ENCODE results near the gene CFH. TPM values are rescaled to one million over a fixed set of nuclear protein-coding genes. Genes with fewer than 3 reads are reported as not detected.
"Not testable (repeated sequence)": the region's sequence is repeated elsewhere in the genome, so short reads cannot be mapped to it uniquely, and the experiment has no call there.

The CFH gene
- total RNA-seq, 1 donor from 2014 or later = not detected

GRCh38 chr1:196733091-196733970 lies 81.5 kb downstream of the CFH start:
- TF ChIP-seq CTCF (IDR thresholded peaks at IDR 0.05; ENCODE audit: partially characterized antibody, unreplicated experiment) = no peak
- no peak for DNase-seq

GRCh38 chr1:196734006-196734405 lies 82.2 kb downstream of the CFH start:
- H3K4me3 Mint-ChIP-seq (ENCODE audit: unreplicated experiment) = no peak overlapping the region
- no peaks in the 10 kb centered on the region for H3K4me1 Mint-ChIP-seq (ENCODE audit: low read depth, unreplicated experiment)
- H3K9me3 Mint-ChIP-seq (ENCODE audit: unreplicated experiment) = peaks cover 3% of the 10 kb centered on the region
- DNase-seq = no peak
- no peak for TF ChIP-seq CTCF (IDR thresholded peaks at IDR 0.05; ENCODE audit: partially characterized antibody, unreplicated experiment)
- H3K27me3 Mint-ChIP-seq (ENCODE audit: unreplicated experiment) = peaks cover 3% of the 10 kb centered on the region
- H3K36me3 Mint-ChIP-seq (ENCODE audit: unreplicated experiment) = no peaks in the 10 kb centered on the region
- H3K27ac Mint-ChIP-seq (ENCODE audit: unreplicated experiment) = no peak overlapping the region

More at GRCh38 chr1:196733091-196733970, 81.5 kb downstream of the CFH start:
- Mint-ChIP-seq H3K4me3 (ENCODE audit: unreplicated experiment) (no peak overlapping the region), H3K36me3 (ENCODE audit: unreplicated experiment) (no peaks in the 10 kb centered on the region), H3K9me3 (ENCODE audit: unreplicated experiment) (peaks cover 3% of the 10 kb centered on the region), H3K27ac (ENCODE audit: unreplicated experiment) (no peak overlapping the region), H3K27me3 (ENCODE audit: unreplicated experiment) (peaks cover 3% of the 10 kb centered on the region), H3K4me1 (ENCODE audit: low read depth, unreplicated experiment) (no peaks in the 10 kb centered on the region)

GRCh38 chr1:196734460-196734859 lies 82.6 kb downstream of the CFH start:
- Mint-ChIP-seq H3K4me1 (ENCODE audit: low read depth, unreplicated experiment) (no peaks in the 10 kb centered on the region), H3K27ac (ENCODE audit: unreplicated experiment) (no peak overlapping the region), H3K36me3 (ENCODE audit: unreplicated experiment) (peaks cover 4% of the 10 kb centered on the region), H3K27me3 (ENCODE audit: unreplicated experiment) (peaks cover 3% of the 10 kb centered on the region), H3K4me3 (ENCODE audit: unreplicated experiment) (no peak overlapping the region), H3K9me3 (ENCODE audit: unreplicated experiment) (peaks cover 7% of the 10 kb centered on the region)
- DNase-seq = no peak
- TF ChIP-seq CTCF (IDR thresholded peaks at IDR 0.05; ENCODE audit: partially characterized antibody, unreplicated experiment) = no peak

GRCh38 chr1:196738730-196739129 lies 86.9 kb downstream of the CFH start:
- peaks cover 9% of the 10 kb centered on the region for H3K9me3 Mint-ChIP-seq (ENCODE audit: unreplicated experiment)
- H3K4me1 Mint-ChIP-seq (ENCODE audit: low read depth, unreplicated experiment) = no peaks in the 10 kb centered on the region
- no peak overlapping the region for H3K4me3 Mint-ChIP-seq (ENCODE audit: unreplicated experiment)
- no peak for TF ChIP-seq CTCF (IDR thresholded peaks at IDR 0.05; ENCODE audit: partially characterized antibody, unreplicated experiment)
- peaks cover 14% of the 10 kb centered on the region for H3K36me3 Mint-ChIP-seq (ENCODE audit: unreplicated experiment)
- peaks cover 2% of the 10 kb centered on the region for H3K27me3 Mint-ChIP-seq (ENCODE audit: unreplicated experiment)
- H3K27ac Mint-ChIP-seq (ENCODE audit: unreplicated experiment) = no peak overlapping the region
- DNase-seq = no peak

GRCh38 chr1:196743244-196743643 lies 91.4 kb downstream of the CFH start:
- not testable (repeated sequence) for H3K4me3 Mint-ChIP-seq (ENCODE audit: unreplicated experiment); DNase-seq; H3K27me3 Mint-ChIP-seq (ENCODE audit: unreplicated experiment); H3K27ac Mint-ChIP-seq (ENCODE audit: unreplicated experiment); H3K9me3 Mint-ChIP-seq (ENCODE audit: unreplicated experiment); H3K4me1 Mint-ChIP-seq (ENCODE audit: low read depth, unreplicated experiment)
- TF ChIP-seq CTCF (IDR thresholded peaks at IDR 0.05; ENCODE audit: partially characterized antibody, unreplicated experiment) = peak; percentile 59
- peaks cover 14% of the 10 kb centered on the region for H3K36me3 Mint-ChIP-seq (ENCODE audit: unreplicated experiment)

GRCh38 chr1:196765019-196765740 lies 113.3 kb downstream of the CFH start:
- DNase-seq; H3K27me3 Mint-ChIP-seq (ENCODE audit: unreplicated experiment); H3K4me1 Mint-ChIP-seq (ENCODE audit: low read depth, unreplicated experiment); H3K4me3 Mint-ChIP-seq (ENCODE audit: unreplicated experiment); H3K27ac Mint-ChIP-seq (ENCODE audit: unreplicated experiment); H3K9me3 Mint-ChIP-seq (ENCODE audit: unreplicated experiment); H3K36me3 Mint-ChIP-seq (ENCODE audit: unreplicated experiment): not testable (repeated sequence)

- H3K9me3 Mint-ChIP-seq (ENCODE audit: unreplicated experiment); H3K4me1 Mint-ChIP-seq (ENCODE audit: low read depth, unreplicated experiment); H3K27ac Mint-ChIP-seq (ENCODE audit: unreplicated experiment); H3K27me3 Mint-ChIP-seq (ENCODE audit: unreplicated experiment); H3K4me3 Mint-ChIP-seq (ENCODE audit: unreplicated experiment); DNase-seq; H3K36me3 Mint-ChIP-seq (ENCODE audit: unreplicated experiment): not testable (repeated sequence)
Observed at GRCh38 chr1:196769823-196770222, 118.0 kb downstream of the CFH start.

Data from glutamatergic neuron (in vitro differentiated cells).